Stimulated activated CD4-positive, alpha-beta T cell treated with anti-CD3 and anti-CD28 coated beads, Interleukin-4, amount 100 ng/mL, for 24 hours (primary cell): ENCODE measurements around the gene CYB561D2.

Experiments
- DNase-seq: peaks from one replicate; pipeline ENCODE4 v3.0.0-alpha.2; 2020

The CYB561D2 gene

GRCh38 chr3:50369012-50369670, 18.5 kb downstream of the CYB561D2 start:
- no peak for DNase-seq

GRCh38 chr3:50370594-50370993, 19.9 kb downstream of the CYB561D2 start:
- no peak for DNase-seq

GRCh38 chr3:50371133-50371685, 20.5 kb downstream of the CYB561D2 start:
- DNase-seq: no peak

GRCh38 chr3:50372349-50372748, 21.7 kb downstream of the CYB561D2 start:
- DNase-seq: no peak

DNA sequence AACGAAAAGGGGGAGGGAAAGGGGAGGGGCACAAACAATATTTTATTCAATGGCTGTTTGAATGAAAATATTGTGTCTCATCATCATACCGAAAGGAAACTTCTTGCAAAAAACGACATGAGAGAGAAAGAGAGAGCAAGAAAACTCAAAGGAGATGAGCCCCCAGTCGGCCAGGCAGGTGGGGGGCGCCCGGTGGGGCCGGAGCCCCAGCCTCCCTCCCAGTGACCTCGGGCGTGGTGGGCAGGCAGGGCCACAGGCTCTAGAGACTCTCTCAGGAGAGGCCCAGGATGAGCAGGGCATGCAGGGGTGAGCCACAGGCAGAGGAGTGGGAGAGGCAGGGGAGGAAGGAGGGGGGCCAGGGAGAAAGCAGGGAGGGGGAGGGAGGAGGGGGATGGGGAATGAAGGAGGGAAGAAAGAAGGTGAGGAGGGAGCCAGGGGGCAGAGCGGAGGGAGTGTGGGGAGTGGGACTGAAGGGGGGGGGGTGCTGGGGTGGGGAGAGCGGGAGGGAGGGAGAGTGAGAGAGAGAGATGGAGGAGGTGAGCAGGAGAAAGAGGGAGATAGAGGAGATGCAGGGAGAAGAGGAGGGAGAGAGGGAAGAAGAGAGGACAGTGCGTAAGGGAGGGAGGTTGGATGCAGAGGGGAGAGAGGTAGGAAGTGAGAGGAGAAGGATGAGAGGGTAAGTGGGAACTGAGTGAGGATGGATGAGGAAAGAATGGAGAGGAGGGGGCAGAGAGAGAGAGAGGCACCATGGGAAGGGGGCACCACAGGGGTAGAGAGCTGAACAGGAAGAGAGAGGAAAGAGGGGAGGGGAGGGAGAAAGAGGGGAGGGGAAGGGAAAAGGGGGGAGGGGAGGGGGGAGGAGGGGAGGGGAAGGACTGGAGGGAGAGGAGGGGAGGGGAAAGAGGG, 22.7 kb downstream of the CYB561D2 start:
- DNase-seq: no peak

DNA sequence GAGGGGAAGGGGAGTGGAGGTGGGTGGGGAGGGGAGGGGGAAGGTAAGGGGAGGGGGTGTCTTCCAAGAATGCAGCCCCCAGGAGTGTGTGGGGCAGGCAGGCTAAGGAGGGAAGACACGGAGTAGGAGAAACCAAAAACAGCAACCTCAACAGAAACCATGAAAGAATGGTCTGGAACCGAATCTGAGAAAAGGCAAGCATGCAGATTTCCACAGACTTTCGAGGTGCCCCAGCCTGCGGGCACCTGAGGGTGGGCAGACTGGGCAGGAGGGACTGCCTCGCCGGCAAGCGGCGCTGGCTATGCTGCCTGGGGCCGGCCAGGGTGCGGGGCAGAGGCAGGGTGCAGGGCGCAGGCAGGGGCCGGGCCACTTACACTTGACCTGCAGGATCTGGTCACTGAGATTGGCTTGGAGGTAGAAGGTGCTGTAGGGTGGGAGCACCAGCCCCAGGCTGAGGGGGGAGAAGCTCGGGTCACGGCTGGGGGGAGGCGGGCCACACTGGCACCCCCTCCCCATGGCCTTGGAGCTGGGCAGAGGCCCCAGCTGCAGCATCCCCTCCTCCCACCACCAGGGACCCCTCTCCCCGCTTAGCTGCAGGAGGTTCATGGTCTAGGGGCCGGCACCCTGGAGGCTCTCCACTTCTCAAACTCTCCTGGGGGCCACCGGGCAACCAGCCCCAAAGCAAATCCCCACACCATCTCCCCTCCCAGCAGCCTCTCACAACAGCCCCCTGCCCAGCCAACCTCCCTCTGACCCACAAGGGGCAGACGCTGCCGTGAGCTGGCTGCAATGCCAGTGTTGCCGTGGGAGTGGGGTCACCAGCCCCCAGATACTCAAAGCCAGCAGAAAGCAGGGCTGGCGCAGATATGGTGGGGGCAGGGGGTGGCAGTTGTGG, 23.9 kb downstream of the CYB561D2 start:
- DNase-seq: no peak

- no peak for DNase-seq
Measured at GRCh38 chr3:50375258-50375931, 24.7 kb downstream of the CYB561D2 start.

DNA sequence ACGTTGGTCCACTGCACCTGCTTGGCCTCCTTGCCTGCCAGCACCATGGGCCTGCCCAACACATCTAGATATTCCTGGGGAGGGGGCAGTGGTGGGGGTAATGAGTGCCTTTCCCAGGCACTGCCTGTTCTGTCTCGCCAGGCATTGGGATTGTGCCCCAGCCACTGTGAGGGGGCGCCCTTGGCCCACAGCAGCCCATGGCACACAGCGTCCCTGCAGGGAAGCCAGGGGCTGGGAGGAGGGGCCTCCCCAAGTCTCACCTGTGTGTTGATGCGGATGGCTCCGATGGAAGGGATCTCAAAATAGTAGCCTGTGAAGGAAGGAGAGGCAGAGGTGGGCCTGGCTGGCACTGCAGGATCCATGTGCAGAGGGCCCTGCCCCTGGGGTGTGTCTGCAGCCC, 27.4 kb downstream of the CYB561D2 start:
- DNase-seq: no peak

DNA sequence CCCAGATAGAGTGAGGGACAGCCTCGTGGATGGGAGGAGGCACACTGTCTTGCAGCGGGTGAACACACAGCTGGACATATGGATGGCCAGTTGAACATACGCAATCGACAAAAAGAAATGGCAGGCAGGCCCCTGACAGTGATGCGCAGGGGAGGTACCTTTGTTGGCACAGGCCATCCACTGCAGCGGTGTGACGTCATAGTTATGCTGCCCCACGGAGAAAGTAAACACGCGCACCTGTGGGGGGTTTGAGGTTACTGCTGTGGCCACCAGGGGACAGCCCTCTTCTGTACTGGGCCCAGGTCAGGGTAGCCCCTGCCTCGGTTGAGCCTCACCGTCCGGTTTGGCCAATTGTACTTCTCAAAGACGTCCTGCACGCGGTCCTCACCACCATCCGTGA, 28.1 kb downstream of the CYB561D2 start:
- no peak for DNase-seq

DNA sequence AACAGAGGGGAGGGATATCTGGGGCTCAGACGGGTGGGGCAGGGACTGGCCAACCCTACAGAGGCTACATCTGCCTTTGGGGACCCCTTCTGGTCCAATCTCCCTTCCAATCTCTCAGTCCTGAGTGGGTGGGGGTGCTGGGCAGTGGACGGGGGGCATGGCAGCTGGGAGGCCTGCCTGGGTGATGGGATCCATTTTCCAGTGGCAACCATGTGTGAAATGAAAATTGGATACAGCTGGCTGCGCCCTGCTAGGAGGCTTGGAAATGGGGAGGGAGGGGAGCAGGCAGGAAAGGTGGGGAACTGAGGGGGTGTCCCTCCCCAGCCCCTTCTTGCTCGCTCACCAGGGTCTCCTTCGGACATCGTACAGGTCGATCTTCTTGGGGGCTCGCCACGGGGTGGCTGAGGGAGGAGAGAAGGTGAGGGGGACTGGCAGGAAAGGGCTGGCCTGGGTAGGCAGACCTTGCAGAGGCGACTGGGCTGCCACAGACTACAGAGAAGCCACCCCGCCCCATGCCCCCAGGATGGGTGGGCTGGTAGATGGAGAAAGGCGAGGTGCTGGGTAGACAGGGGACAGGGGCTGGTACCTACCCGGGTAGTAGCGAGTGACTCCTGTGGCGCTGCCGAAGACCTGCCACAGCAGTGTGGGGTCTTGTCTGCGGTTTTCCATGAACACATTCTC, 29.9 kb downstream of the CYB561D2 start:
- no peak for DNase-seq

DNA sequence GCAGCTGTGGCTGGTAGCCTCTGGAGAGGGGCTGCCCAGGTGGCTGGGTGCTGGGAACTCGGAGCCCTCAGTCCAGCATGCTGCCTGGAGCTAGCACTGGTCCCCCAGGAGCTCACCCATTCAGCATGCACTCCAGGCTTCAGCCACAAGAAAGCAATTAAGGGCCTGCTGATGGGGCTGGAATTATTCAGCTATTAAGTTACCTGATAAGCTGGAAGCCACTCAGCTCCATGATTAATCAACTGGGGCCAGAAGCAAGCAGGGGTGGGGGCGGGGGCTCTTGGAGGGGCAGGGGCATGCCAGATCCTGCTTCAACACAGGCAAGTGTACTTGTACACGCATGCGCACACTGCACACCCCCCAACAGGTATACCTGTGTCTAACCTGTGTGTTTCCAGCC, 30.7 kb downstream of the CYB561D2 start:
- DNase-seq: no peak

- no peak for DNase-seq
Measured at GRCh38 chr3:50382722-50383121, 32.1 kb downstream of the CYB561D2 start.

DNA sequence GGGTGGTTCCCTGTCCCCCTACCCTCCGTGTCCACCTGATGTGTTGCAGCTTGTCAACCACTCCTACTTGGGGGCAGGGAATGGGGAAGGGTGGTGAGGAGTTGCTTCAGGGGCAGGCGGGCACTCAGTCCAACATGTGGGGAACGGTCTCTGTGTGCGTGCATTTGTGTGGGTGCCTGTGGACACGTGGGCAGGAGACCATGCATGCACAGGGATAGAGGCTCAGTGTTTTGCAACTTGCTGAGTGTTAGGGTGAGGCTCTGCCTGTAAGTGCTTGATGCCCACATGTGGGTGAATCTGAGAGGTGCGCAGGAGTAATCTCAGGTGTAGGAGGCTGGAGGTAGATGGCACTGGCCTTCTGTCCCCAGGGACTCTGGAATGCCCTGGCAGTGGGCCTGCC, 33.1 kb downstream of the CYB561D2 start:
- no peak for DNase-seq

DNA sequence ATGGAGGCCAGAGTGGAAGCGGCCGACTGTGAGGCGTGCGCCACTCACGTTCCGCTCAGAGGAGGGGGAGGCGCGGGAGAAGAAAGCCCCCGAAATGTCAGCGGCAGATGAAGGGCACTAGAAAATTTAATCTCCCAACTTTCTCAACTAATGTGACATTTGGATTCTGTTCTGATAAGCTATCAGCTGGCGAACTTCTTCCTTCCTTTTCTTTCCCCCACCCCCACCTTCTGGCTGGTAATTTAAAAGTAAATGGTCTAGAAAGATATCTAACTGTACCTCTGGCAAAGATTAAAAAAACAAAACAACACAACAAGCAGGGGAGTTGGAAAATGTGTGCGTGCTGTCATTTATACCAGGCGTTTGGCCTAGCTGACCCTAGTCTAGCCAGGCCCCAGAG, 35.1 kb downstream of the CYB561D2 start:
- DNase-seq: no peak

DNA sequence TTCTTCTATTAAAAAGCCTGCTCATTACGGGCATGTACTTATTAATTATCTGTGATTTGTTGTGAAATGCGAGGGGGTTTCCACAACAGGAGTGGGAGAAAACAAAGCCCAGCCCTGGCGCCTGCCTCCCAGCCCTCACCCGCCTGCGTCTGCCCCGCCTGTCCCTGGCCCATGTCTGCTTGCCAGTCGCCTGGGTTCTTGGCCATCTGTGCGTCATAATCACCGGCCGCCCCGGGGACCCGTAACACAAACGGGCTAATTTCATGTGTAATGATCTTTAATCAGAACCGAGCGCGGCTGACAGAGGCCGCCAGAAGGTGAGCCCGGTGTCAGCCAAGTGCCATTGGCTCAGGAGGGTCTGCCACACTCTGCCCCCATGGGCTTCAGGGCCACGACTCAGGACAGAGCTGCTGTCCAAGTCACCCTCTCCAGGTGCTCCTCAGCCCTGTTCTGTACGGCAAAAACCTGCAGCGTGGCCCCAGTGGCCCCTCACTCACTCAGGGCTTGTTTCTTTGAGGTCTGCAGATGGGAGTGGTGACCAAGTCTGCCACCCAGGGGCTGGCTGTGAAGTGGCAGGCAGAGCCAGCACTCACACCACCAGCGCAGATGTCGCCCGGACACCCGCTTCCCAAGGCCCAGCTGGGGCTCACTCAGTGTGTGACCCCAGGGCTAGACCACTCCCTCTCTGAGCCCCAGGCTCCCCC, 37.5 kb downstream of the CYB561D2 start:
- DNase-seq: no peak

DNA sequence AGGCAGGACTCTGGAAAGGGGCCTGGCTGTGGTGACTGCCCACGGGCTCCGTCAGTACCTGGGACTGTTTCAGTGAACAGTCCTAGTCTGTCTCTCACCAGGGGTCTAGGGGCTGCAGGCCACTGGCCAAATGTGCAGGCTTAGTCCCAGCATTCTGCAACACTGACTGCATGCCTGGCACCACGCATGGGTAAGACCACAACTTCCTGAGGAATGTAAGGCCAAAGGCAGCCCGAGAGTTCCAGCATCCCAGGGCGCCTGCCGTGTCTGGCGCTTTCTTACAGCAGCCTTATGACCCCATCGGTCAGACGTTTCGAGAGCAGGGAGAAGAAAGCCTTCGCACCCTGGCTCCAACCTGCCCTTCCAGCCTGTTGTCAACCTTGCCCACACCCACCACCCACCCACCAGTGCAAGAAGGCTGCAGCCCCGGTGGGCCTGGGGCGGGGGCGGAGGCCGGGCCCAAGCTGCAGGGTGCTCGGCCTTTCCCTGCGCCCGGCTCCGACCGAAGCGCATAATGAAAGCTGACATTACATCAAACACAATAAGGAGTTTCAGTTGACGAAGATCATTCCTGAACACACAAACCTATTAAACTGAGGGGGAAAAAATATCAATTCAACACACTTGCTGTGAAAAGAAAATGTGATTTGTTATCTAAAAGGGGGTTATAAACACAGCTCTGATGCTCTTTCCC, 38.2 kb downstream of the CYB561D2 start:
- DNase-seq: no peak

GRCh38 chr3:50389414-50389767, 38.7 kb downstream of the CYB561D2 start:
- DNase-seq: no peak

DNA sequence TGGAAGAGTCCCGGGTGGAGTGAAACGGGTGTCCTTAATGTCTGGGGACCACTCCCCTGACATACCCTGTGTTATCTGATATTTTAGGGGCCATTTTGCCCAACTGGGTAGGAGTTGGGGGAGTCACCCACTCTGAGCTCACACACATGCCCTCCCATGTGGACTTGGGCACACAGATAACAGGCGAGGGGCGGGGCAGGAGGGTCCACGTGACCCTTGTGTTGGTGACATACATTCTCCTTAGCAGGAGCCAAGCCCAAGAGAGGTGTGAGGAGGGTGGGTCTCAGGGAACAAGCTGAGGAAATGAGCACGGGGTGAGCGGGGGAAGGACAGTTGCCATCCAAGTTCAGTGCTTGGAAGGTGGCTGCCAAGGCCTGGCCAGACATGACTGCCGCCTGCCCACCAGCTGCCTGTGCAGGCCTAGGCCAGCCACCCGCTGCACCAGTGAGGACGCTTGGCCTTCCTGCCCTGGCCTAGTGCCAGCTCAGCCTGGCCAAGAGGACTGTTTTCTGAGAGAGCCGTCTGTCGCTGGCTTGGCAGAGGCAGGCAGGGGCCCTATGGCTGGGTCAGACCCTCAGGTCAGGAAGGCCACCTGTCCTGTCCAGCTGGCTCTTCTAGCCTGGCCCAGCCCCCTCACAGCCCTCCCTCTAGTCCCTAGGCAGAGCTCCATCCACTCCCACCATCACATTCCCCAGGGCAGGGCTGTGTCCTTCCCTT, 40.0 kb downstream of the CYB561D2 start:
- DNase-seq: no peak

- no peak for DNase-seq
Measured at GRCh38 chr3:50392101-50392715, 41.5 kb downstream of the CYB561D2 start.
